Astrocyte of the spinal cord (primary cell): ENCODE data around the gene PKM.
"Not testable (repeated sequence)": the region's sequence is repeated elsewhere in the genome, so short reads cannot be mapped to it uniquely, and the experiment has no call there.

ENCODE experiments used
- DNase-seq: peaks from one replicate; pipeline ENCODE4 v3.0.0; 2011; ENCODE audit warnings: low read depth, low spot score
- H3K4me3 ChIP-seq: 2 replicates; pipeline ENCODE4 v1.5.1; 2011; ENCODE audit warnings: low read depth, mild to moderate bottlenecking, low read length, moderate library complexity
- CTCF ChIP-seq: IDR thresholded peaks from 2 replicates; pipeline ENCODE4 v1.5.1; 2012; ENCODE audit warnings: low read depth, mild to moderate bottlenecking, low read length, inconsistent platforms
- in situ Hi-C: cut with HindIII; loops from 2 replicates; pipeline ENCODE4 v1.10.0; 2017; ENCODE audit warnings: low sequenced_read_pairs

PKM gene

DNA sequence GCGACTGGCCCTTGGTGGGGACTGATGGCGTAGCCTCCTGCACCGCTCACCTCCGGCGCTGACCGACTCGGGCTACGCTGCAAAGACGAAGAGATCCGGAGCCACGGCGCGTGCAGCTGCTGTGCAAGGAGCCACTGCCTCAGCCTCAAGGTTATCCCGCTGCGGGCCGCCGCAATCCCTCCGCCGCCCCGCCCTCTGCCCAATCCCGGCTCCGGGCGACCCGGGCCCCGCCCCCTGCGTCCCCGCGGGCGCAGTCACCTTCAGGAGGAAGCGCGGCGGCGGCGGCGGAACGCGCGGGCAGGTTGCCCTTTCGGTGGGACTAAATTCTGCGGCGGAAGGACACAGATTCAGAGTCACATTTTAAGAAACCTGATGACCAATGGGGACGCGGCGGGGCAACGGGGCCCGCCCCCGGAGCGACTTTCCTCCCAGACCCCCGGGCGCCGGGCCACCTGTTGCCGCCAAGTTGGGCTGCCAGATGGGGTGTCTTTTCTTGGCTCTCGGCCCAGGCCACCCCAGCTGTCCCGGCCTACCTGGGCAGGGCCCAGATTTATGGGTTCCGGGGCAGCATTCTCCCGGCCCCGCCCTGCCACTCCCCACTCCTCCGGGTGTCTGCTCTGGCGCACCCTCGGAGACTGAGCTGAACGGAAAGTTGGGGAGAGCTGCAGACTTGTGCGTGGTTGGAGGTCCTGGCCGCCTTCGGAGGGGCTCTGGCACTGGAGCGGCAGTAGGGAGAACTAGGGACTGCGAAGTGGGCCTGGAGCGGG is at the start of gene PKM:
TSS of gene PKM (minus strand) at position 125 of the 767 bp plus-strand sequence. CDS start 12,093 bp downstream, outside the sequence.
- in situ Hi-C loops: no loop called here
- peak; percentile 99 for DNase-seq
- TF ChIP-seq CTCF: no peak
- H3K4me3 ChIP-seq: peak within 1 kb of the TSS; percentile 93

DNA sequence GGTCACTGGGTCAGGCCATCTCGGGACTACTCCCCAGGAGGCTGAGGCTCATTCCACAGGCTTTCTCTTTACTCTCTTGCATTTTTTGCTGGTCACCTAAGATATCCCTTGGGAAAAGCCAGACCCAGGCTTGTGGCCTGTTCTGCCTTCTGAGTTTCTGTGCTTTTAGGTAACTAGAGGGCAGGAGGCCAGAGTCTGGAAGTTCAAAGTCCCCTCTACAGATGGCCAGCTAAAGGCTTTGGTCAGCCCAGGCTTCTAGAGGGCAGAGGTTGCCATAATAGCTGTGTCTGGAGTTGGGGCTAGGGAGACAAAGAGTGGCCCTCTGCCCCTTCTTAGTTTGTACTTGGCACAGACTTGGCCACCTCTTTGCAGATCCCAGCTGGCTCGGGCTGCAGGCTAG is 49.8 kb upstream of the PKM start:
- DNase-seq: no peak
- in situ Hi-C loops: no loop called here
- H3K4me3 ChIP-seq: no peak overlapping the region
- no peak for TF ChIP-seq CTCF

GRCh38 chr15:72278737-72279136 is 47.7 kb upstream of the PKM start:
- H3K4me3 ChIP-seq: no peak overlapping the region
- TF ChIP-seq CTCF: no peak
- no peak for DNase-seq
- in situ Hi-C loops: no loop called here

DNA sequence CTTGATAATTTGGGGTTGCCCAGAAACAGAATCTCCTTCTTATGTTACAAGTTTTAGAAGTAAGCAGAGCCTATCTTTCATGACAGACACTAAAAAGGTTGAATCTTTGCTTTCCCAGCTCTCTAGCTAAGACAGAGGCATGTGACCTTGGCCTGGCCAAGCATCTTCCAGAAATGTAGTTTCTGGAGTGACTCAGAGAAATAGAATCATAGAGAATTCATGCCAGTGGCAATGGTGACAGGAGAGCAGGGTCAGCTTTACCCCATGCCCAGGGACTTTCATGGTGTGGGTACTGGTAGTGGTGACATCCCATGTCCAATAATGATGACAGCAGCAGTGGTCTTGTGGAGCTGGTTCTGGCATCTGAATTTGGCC is 45.3 kb upstream of the PKM start:
- H3K4me3 ChIP-seq: no peak overlapping the region
- in situ Hi-C loops: no loop called here
- no peak for TF ChIP-seq CTCF
- DNase-seq: no peak

DNA sequence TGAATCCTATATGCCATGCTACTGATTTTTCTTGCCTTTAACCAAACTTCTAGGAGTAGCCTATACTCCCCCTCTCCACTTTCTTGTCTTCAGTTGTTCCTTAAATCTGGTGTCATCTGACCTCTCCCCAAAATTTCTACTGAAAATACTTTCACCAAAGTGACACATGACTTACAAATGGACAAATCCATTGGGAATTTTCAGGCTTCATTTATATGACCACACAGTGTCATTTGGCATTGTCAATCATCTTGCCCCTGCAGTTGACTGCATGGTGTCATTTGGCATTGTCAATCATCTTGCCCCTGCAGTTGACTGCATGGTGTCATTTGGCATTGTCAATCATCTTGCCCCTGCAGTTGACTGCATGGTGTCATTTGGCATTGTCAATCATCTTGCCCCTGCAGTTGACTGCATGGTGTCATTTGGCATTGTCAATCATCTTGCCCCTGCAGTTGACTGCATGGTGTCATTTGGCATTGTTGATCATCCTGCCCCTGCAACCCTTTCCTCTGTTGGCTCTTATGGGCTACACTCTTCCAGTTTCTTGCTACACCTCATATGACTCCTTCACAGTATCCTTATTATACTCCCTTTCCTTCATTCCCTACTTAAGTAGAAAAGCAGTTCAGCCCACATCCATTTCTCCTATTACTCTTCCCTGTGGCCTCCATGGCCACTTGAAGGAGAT is 44.8 kb upstream of the PKM start:
- DNase-seq, in situ Hi-C loops, H3K4me3 ChIP-seq: not testable (repeated sequence)

GRCh38 chr15:72272997-72273352 is 42.0 kb upstream of the PKM start:
- DNase-seq: no peak
- TF ChIP-seq CTCF: no peak
- in situ Hi-C loops: no loop called here
- H3K4me3 ChIP-seq: peak overlapping the region; percentile 82
